ENCODE results near the gene RPP30. TPM values are rescaled to one million over a fixed set of nuclear protein-coding genes. Genes with fewer than 3 reads are reported as not detected.

The RPP30 gene
- polyA plus RNA-seq (2013, experiment 1 of 2) = 40.3 TPM
- 41.5 TPM for polyA plus RNA-seq (2013, experiment 2 of 2)

DNA sequence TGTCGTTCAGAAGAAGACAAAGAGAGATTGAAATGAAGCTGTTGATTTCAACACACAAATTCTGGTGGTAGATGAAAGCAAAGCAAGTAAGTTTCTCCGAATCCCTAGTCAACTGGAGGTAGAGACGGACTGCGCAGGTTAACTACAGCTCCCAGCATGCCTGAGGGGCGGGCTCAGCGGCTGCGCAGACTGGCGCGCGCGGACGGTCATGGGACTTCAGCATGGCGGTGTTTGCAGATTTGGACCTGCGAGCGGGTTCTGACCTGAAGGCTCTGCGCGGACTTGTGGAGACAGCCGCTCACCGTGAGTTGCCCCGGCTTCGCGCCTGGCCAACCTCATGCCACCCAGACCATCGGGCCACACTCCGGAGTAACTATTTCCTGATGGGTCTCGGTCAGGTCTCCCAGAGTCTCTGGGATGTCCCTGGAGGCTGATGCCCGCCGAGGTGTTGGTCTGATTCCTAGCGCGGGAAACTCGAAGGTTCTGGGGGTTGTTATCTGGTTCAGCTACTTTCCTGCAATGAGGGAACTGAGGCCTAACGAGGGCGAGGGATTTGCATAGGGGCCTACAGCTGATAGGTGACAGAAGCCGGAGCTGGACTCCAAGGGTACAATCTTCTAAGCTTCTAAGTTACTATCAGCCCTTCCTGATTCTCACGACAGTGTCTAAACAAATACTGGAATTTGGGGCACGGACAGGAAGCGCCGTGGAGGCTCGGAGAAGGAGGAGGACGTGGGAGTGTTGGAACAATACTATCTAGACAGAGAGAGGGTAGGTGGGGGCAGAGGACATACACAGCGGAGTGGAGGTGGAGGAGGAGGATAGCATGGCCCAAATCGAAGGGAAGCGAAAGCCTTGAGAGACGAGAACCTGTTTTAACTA is at the start of gene RPP30:
TSS of gene RPP30 (plus strand) at position 209 of the 882 bp plus-strand sequence. CDS start at position 222, 13 bp downstream.
- Histone ChIP-seq H4K91ac (ENCODE audit: low read length) (no peak within 1 kb of the TSS), H3K14ac (ENCODE audit: low read length in 2 of 2) (peak within 1 kb of the TSS in 1 of 2 experiments; percentile 83), H3K79me1 (replicated peaks; ENCODE audit: low read length, poor library complexity, severe bottlenecking) (peaks cover 17% of the 10 kb centered on the region), H2BK120ac (ENCODE audit: low read depth, low read length) (no peak within 1 kb of the TSS), H2AFZ (ENCODE audit: low read depth, low read length) (peak within 1 kb of the TSS; percentile 48), H2BK5ac (ENCODE audit: low read depth, low read length, poor library complexity, severe bottlenecking) (no peak within 1 kb of the TSS), H3K4me3 (ENCODE audit: insufficient read depth in 1 of 2, low read depth in 1 of 2, low read length in 2 of 2) (peak within 1 kb of the TSS; percentile 89 to 91), H3K4ac (ENCODE audit: low read depth in 1 of 2, low read length in 2 of 2) (peak within 1 kb of the TSS; percentile 16 to 87), H3K27ac (ENCODE audit: low read length, poor library complexity, severe bottlenecking) (peak within 1 kb of the TSS; percentile 8), H3K36me3 (ENCODE audit: control insufficient read depth in 1 of 2, insufficient read depth in 2 of 2, low read depth in 1 of 2, low read length in 2 of 2) (peaks cover 5 to 17% of the 10 kb centered on the region in 2 experiments), H3K23ac (ENCODE audit: low read length in 2 of 2) (no peak within 1 kb of the TSS), H3K27me3 (ENCODE audit: control insufficient read depth in 1 of 2, insufficient read depth in 1 of 2, low read length in 2 of 2) (peaks cover 1 to 19% of the 10 kb centered on the region in 2 experiments), H3K4me2 (ENCODE audit: low read length, poor library complexity, severe bottlenecking) (peak within 1 kb of the TSS; percentile 67), H2AK5ac (ENCODE audit: low read length, severe bottlenecking) (no peak within 1 kb of the TSS), H3K9ac (ENCODE audit: low read length) (peak within 1 kb of the TSS; percentile 87), H3K4me1 (ENCODE audit: control insufficient read depth, insufficient read depth, low read depth, low read length) (peaks cover 2% of the 10 kb centered on the region), H3K9me3 (ENCODE audit: control insufficient read depth, low read length) (peaks cover 5% of the 10 kb centered on the region), H4K8ac (ENCODE audit: low read length) (peak within 1 kb of the TSS; percentile 94), H2BK12ac (ENCODE audit: low read length in 2 of 2) (no peak within 1 kb of the TSS), H3K18ac (ENCODE audit: low read depth in 1 of 2, low read length in 2 of 2) (peak within 1 kb of the TSS in 1 of 2 experiments; percentile 82), H2BK15ac (ENCODE audit: low read depth, poor library complexity, severe bottlenecking) (no peak within 1 kb of the TSS)
- peak; percentile 87 for DNase-seq
- 1% methylated on average over 43 of the region's 43 CpGs for WGBS

DNA sequence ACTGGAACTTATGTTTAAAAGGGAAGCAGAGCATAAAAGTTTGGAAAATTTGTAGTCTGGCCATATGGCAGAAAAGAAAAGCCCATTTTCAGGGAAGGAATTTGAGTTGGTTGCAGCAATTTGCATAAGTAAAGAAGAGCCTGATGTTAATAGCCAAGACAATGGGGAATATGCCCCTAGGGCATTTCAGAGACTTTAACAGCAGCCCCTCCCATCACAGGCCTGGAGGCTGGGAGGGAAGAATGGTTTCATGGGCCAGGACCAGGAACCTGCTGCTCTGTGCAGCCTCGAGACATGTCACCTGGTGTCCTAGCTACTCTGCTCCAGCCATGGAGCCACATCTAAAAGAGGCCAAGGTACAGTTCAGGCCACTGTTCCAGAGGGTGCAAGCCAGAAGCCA is 49.3 kb upstream of the RPP30 start:
- no peak overlapping the region for H3K23ac ChIP-seq (ENCODE audit: low read length in 2 of 2)
- no peak overlapping the region for H4K91ac ChIP-seq (ENCODE audit: low read length)
- no peaks in the 10 kb centered on the region for H3K79me1 ChIP-seq (replicated peaks; ENCODE audit: low read length, poor library complexity, severe bottlenecking)
- no peak overlapping the region for H3K4me2 ChIP-seq (ENCODE audit: low read length, poor library complexity, severe bottlenecking)
- H2BK15ac ChIP-seq (ENCODE audit: low read depth, poor library complexity, severe bottlenecking) = no peak overlapping the region
- H3K36me3 ChIP-seq (ENCODE audit: control insufficient read depth in 1 of 2, insufficient read depth in 2 of 2, low read depth in 1 of 2, low read length in 2 of 2) = no peaks in the 10 kb centered on the region
- H3K4me1 ChIP-seq (ENCODE audit: control insufficient read depth, insufficient read depth, low read depth, low read length) = no peaks in the 10 kb centered on the region
- H2BK12ac ChIP-seq (ENCODE audit: low read length in 2 of 2) = no peak overlapping the region
- whole genome bisulfite sequencing = 68% methylated on average over 1 of the region's 1 CpG
- no peak overlapping the region for H2AK5ac ChIP-seq (ENCODE audit: low read length, severe bottlenecking)
- H2BK5ac ChIP-seq (ENCODE audit: low read depth, low read length, poor library complexity, severe bottlenecking) = no peak overlapping the region
- H2AFZ ChIP-seq (ENCODE audit: low read depth, low read length) = no peak overlapping the region
- H2BK120ac ChIP-seq (ENCODE audit: low read depth, low read length) = no peak overlapping the region
- H3K9ac ChIP-seq (ENCODE audit: low read length) = no peak overlapping the region
- no peak overlapping the region for H4K8ac ChIP-seq (ENCODE audit: low read length)
- H3K18ac ChIP-seq (ENCODE audit: low read depth in 1 of 2, low read length in 2 of 2) = no peak overlapping the region
- no peak overlapping the region for H3K4me3 ChIP-seq (ENCODE audit: insufficient read depth in 1 of 2, low read depth in 1 of 2, low read length in 2 of 2)
- no peak overlapping the region for H3K14ac ChIP-seq (ENCODE audit: low read length in 2 of 2)
- H3K27ac ChIP-seq (ENCODE audit: low read length, poor library complexity, severe bottlenecking) = no peak overlapping the region
- H3K9me3 ChIP-seq (ENCODE audit: control insufficient read depth, low read length) = peaks cover 13% of the 10 kb centered on the region
- no peak overlapping the region for H3K4ac ChIP-seq (ENCODE audit: low read depth in 1 of 2, low read length in 2 of 2)
- no peak for DNase-seq
- no peaks in the 10 kb centered on the region for H3K27me3 ChIP-seq (ENCODE audit: control insufficient read depth in 1 of 2, insufficient read depth in 1 of 2, low read length in 2 of 2)

DNA sequence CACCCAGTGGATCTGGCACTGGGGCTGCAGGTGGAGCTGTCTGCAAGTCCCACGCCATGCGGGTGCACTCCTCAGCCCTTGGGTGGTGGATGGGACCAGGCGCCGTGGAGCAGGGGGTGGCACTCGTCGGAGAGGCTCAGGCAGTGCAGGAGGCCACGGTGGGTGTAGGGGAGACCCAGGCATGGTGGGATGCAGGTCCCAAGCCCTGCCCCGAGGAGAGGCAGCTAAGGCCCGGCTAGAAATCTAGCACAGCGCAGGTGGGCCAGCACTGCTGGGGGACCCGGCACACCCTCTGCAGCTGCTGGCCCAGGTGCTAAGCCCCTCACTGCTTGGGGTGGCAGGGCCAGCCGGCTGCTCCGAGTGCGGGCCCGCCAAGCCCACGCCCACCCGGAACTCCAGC is 39.7 kb upstream of the RPP30 start:
- Histone ChIP-seq H3K79me1 (replicated peaks; ENCODE audit: low read length, poor library complexity, severe bottlenecking) (no peaks in the 10 kb centered on the region), H3K36me3 (ENCODE audit: control insufficient read depth in 1 of 2, insufficient read depth in 2 of 2, low read depth in 1 of 2, low read length in 2 of 2) (no peaks in the 10 kb centered on the region), H2BK12ac (ENCODE audit: low read length in 2 of 2) (no peak overlapping the region), H3K27ac (ENCODE audit: low read length, poor library complexity, severe bottlenecking) (no peak overlapping the region), H3K14ac (ENCODE audit: low read length in 2 of 2) (no peak overlapping the region), H3K9ac (ENCODE audit: low read length) (no peak overlapping the region), H3K27me3 (ENCODE audit: control insufficient read depth in 1 of 2, insufficient read depth in 1 of 2, low read length in 2 of 2) (no peaks in the 10 kb centered on the region), H3K9me3 (ENCODE audit: control insufficient read depth, low read length) (no peaks in the 10 kb centered on the region), H4K8ac (ENCODE audit: low read length) (no peak overlapping the region), H4K91ac (ENCODE audit: low read length) (peak overlapping the region; percentile 39), H3K23ac (ENCODE audit: low read length in 2 of 2) (no peak overlapping the region), H3K4ac (ENCODE audit: low read depth in 1 of 2, low read length in 2 of 2) (no peak overlapping the region), H2AFZ (ENCODE audit: low read depth, low read length) (no peak overlapping the region), H2BK5ac (ENCODE audit: low read depth, low read length, poor library complexity, severe bottlenecking) (no peak overlapping the region), H2BK15ac (ENCODE audit: low read depth, poor library complexity, severe bottlenecking) (no peak overlapping the region), H3K4me2 (ENCODE audit: low read length, poor library complexity, severe bottlenecking) (no peak overlapping the region), H3K18ac (ENCODE audit: low read depth in 1 of 2, low read length in 2 of 2) (no peak overlapping the region), H2AK5ac (ENCODE audit: low read length, severe bottlenecking) (no peak overlapping the region), H3K4me3 (ENCODE audit: insufficient read depth in 1 of 2, low read depth in 1 of 2, low read length in 2 of 2) (no peak overlapping the region), H2BK120ac (ENCODE audit: low read depth, low read length) (no peak overlapping the region), H3K4me1 (ENCODE audit: control insufficient read depth, insufficient read depth, low read depth, low read length) (peaks cover 1% of the 10 kb centered on the region)
- DNase-seq = no peak
- WGBS = 95% methylated on average over 17 of the region's 17 CpGs

DNA sequence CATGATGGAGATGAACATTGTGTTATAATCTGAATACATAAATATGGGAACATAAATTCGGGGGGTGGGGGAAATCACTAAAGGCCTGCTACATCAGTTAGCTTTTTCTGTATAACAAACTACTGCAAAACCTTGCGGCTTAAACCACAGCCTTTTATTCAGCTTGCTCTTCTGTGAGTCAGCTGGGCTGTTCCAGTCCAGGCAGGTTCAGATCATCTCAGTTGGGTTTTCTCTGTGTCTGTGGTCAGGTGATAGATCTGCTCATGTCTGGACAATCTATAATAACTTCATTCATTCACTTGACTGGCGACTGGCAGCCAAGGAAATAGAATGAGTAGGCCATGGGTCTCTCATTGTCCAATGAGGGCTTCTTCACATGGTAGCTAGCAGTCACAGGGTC is 37.4 kb upstream of the RPP30 start:
- Histone ChIP-seq H3K4ac (ENCODE audit: low read depth in 1 of 2, low read length in 2 of 2) (no peak overlapping the region), H3K36me3 (ENCODE audit: control insufficient read depth in 1 of 2, insufficient read depth in 2 of 2, low read depth in 1 of 2, low read length in 2 of 2) (no peaks in the 10 kb centered on the region), H3K79me1 (replicated peaks; ENCODE audit: low read length, poor library complexity, severe bottlenecking) (no peaks in the 10 kb centered on the region), H3K27me3 (ENCODE audit: control insufficient read depth in 1 of 2, insufficient read depth in 1 of 2, low read length in 2 of 2) (no peaks in the 10 kb centered on the region), H2BK120ac (ENCODE audit: low read depth, low read length) (no peak overlapping the region), H2BK5ac (ENCODE audit: low read depth, low read length, poor library complexity, severe bottlenecking) (no peak overlapping the region), H3K14ac (ENCODE audit: low read length in 2 of 2) (no peak overlapping the region), H3K9me3 (ENCODE audit: control insufficient read depth, low read length) (no peaks in the 10 kb centered on the region), H3K27ac (ENCODE audit: low read length, poor library complexity, severe bottlenecking) (no peak overlapping the region), H4K91ac (ENCODE audit: low read length) (no peak overlapping the region), H2AK5ac (ENCODE audit: low read length, severe bottlenecking) (no peak overlapping the region), H3K9ac (ENCODE audit: low read length) (no peak overlapping the region), H2BK15ac (ENCODE audit: low read depth, poor library complexity, severe bottlenecking) (no peak overlapping the region), H2AFZ (ENCODE audit: low read depth, low read length) (no peak overlapping the region), H2BK12ac (ENCODE audit: low read length in 2 of 2) (no peak overlapping the region), H4K8ac (ENCODE audit: low read length) (no peak overlapping the region), H3K23ac (ENCODE audit: low read length in 2 of 2) (no peak overlapping the region), H3K4me1 (ENCODE audit: control insufficient read depth, insufficient read depth, low read depth, low read length) (peaks cover 1% of the 10 kb centered on the region), H3K4me3 (ENCODE audit: insufficient read depth in 1 of 2, low read depth in 1 of 2, low read length in 2 of 2) (no peak overlapping the region), H3K4me2 (ENCODE audit: low read length, poor library complexity, severe bottlenecking) (no peak overlapping the region), H3K18ac (ENCODE audit: low read depth in 1 of 2, low read length in 2 of 2) (no peak overlapping the region)
- DNase-seq = no peak
- 93% methylated on average over 3 of the region's 3 CpGs for WGBS

All from mesenchymal stem cell (in vitro differentiated cells and primary cell).